HG03378 (cell line): ENCODE results near the gene KANSL1L.

Experiments used
- ATAC-seq: cut with Tn5 transposase; IDR thresholded peaks from one replicate; pipeline ENCODE4 v1.9.1; 2021; ENCODE audit warnings: mild to moderate bottlenecking, moderate library complexity; ENCODE audit not compliant: unreplicated experiment

The KANSL1L gene

DNA sequence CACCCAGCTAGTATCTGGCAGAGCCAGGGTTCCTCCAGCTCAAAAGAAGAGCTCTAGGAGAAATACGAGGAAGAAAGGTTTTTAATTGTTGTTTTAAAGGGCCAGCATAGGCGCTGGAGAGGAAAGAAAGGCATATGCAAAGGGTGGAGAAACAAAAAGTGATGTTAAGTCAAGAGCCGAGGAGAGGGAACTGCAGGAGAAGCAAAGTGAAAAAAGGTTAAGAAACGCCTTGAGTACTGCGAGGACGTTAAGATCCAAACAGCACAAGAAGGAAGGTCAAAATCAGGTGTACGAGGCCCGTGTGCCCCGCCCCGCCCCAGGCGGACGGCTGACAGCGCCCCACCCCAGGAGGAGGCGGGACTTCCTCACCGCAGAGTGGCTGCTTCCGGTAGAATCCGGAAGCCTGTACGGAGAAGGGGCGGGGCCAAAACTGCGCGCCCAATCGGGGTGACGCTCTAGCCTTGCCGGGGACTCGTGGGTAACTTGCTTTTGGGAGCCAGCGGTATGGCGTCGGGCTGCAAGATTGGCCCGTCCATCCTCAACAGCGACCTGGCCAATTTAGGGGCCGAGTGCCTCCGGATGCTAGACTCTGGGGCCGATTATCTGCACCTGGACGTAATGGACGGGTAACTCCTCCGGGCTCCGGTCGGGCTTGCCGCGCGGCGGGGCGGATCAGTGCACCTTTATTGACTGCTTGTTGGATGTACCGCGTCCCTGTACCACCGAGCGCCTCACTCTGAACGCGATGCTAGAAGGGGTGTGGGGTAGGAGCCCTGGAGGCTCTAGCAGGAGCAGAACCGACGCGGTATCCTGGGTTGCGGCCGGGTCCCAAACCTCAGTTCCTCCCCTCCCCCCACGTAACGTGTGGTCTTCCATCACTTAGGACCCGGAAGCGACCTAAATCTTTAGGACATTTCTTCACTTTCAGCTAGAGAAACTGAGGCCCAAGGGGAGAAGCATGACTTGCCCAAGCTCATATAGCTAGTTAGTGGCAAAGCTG lies 168.8 kb downstream of the KANSL1L start, which contains the start of gene RPE:
TSS of gene RPE (plus strand) at position 481 of the 1,000 bp plus-strand sequence. CDS start at position 505, 24 bp downstream.
- ATAC-seq: peak; percentile 97

DNA sequence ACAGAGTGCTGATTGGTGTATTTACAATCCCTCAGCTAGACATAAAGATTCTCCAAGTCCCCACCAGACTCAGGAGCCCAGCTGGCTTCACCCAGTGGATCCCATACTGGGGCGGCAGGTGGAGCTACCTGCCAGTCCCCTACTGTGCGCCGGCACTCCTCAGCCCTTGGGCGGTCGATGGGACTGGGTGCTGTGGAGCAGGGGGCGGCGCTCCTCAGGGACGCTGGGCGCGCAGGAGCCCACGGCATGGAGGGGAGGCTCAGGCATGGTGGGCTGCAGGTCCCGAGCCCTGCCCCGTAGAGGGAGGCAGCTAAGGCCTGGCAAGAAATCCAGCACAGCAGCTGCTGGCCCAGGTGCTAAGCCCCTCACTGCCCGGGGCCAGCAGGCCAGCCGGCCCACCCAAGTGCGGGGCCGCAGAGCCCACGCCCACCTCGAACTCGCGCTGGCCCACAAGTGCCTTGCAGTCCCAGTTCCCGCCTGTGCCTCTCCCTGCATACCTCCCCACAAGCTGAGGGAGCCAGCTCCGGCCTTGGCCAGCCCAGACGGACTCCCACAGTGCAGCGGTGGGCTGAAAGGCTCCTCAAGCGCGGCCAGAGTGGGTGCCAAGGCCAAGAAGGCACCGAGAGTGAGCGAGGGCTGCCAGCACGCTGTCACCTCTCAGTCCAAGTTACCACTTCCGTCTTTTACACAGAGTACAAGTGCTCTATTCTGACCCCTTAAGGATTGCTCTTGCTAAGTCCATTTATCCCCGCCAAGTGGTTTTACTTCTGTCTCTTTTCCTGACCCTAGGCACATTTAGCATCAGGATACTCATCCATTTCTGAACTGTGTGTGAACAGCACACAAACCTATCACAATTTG lies 170.5 kb downstream of the KANSL1L start:
- no peak for ATAC-seq

DNA sequence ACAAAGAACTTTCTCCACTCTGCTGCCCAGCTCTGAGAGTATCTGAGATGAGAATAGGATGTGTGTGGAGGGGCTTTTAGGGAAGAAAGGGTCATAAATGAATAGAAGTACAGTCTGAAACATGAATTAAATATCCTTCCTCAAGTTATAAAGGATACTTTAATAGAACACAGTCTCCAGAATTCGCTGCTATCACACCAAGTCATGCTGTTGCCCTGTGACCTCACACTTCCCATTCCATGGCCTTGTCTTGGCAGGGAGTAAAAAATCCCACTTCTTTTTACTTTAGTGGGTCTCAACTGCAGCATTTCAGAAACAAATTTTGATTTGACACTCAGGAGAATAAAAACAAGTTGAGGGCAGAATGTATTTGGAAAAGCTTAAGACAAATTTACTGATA lies 172.6 kb downstream of the KANSL1L start:
- no peak for ATAC-seq

DNA sequence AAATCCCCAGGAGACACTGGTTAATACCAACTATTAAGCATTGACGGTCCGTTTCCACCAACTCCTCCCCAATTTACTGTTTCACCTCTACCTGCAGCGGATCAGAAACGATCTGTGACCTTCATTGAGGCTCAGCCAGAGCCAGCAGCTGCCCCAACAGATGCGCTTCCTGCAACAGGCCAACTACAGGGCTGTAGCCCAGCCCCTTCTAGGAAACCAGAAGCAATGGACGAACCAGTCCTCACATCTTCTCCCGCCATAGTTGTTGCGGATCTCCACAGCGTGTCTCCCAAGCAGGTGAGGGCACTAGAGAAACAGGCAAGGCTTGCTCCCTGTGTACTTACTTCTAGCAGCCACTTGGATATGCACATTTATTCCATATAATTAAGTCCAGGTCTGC lies 177.2 kb downstream of the KANSL1L start:
- ATAC-seq: no peak

DNA sequence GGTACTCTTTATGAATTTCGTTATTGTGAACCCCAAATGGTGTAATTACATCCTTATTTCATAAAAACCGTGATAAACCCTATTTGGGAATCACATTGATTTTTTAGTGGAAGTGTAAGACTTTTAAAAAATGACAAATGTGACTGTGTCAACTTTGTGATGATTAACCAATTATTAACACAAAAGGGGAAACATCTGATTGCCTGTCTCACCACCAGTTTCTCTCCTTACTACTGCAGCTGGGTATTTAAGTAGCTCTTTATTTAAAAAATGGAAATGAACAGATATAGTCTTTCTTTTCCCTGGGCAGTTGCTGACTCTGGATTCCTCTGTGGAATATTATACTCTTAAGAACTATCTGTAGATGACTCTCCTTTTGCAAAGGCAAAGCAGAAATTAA lies 180.4 kb downstream of the KANSL1L start:
- ATAC-seq: no peak

DNA sequence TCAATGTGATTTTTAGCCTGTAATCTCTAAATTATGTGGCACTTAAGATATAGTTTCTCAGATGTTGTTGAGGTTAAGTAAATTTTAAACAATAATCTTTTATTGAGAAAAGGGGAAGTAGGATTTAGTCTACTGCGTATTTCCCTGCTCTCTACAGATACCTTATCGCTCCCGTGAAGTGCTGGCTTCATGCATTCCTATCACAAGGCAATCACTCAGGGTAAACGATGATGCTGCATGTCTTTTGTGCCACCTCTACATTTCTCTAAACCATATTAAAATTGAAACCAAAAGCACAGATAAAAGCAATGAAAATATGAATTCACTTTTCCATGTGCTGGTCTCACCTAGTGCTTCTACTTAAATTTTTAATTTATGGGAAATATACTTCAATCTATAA lies 183.2 kb downstream of the KANSL1L start:
- peak; percentile 66 for ATAC-seq

DNA sequence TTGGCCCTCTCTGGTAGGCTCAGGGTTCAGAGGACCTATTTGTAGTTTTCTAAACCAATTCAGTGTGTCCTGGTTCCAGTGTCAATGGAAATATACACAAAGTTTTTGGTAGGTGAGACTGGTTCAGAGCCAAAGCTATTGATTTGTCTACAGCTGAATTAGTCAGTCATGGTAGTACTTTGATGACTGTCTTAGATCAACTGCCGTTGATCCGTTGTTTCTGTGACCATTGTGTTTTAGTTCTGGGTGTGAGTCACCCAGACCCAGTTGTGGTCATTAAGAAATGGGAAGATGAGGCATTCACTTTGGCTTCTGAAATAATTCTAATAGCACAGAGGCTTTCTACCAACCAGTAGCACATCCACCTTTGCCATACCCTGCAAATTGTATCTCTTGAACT lies 184.8 kb downstream of the KANSL1L start:
- no peak for ATAC-seq

DNA sequence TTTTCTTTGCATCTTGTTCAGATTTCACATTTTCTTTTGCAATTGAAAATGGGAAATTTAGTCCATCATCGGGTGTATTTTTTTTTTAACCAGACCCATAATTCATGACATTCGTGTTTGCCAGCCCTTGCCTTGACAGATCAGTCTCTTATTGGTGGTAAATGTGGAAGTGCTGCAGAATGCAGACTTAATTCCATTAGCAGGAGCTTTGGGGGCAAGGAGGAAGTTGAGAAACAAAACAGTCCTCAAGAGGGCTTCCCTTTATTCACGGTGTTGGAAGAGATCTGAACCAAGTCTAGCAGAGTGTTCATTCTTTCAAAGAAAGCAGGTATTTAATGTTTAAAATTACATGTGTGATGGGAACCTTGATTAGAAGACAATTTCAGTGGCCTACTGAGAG lies 185.3 kb downstream of the KANSL1L start:
- no peak for ATAC-seq

DNA sequence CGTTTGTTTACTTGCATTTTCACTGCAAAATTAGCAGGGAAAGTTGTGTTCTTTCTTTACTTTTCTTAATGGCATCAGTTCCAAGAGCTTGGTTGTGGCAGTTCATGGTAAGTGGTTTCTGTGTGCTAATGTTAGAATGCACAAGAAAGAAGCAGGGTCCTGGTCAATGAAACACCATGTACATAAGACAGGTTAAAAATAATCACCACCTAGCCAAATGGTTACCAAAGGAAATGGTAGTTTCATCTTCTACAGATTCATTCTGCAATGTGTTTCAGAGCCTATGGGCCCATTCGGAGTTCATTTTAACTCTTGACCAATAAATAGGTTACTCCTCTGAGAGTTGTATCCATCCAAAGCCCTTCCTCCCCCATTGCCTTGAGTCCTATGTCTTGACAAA lies 186.9 kb downstream of the KANSL1L start:
- no peak for ATAC-seq

DNA sequence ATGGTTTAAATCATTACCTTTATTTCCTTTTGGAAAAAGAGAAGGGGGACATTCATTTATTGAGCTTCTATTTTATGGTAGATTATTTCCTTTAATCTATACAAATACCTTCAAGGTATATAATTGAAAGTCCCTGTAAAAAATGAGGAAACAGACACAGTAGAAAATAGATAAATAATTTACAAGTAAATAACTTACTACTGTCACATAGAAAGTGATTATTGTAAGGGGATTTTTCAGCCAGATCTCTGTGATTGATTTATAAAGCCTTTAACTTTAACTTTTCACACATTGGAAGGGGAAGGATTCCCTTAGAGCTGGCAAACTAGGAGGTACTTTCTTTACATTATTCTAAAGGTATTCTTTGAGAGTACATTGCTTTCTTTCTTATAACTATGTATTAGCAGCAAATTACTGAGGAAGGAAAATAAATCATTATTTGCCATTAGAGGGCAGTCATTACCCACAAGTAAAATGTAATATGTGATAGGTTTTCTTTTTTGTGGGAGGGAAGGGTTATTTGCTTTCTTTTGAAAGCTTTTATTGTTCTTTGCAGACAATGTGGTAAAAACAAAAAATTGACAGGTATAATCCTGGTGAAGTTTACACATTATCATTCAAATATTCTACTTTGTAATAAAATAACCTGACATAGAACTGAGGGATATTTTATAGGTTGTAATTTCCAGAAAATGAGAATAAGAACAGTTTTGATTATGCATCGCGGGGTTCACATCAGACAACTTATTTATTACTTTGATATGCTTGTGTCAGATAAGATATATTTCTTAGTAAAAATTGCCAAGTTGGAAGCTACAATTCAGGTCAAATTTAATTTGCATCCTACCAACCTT lies 193.6 kb downstream of the KANSL1L start:
- ATAC-seq: peak; percentile 56

DNA sequence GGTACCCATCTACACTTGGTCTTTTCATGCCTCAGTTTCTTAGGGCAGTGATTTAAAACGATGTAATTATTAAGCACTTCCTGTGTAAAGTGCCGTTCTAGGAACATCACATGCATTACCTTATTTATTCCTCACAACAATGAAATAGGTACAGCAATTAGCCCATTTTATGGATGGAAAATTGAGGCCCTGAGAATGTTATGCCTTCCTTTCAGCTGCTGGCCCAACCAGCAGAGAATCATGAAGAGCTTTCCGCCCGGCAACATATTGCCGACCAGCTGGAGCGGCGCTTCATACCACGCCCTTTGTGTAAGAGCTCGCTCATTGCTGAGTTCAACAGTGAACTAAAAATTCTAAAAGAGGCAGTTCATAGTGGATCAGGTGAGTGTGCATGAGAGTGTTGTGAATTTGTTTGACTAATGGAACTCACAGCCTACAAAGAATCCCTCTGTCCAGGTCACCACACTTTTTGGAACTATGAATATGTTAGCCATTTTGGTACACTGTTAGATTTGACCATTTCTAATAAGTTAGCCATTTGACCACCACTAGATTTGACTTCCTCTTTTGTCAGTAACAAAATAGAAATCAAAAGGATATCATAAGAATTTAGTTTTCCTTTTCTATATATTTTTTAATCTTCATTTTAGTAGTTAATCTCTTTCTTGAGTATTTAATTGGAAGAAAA lies 194.4 kb downstream of the KANSL1L start:
- peak; percentile 83 for ATAC-seq

DNA sequence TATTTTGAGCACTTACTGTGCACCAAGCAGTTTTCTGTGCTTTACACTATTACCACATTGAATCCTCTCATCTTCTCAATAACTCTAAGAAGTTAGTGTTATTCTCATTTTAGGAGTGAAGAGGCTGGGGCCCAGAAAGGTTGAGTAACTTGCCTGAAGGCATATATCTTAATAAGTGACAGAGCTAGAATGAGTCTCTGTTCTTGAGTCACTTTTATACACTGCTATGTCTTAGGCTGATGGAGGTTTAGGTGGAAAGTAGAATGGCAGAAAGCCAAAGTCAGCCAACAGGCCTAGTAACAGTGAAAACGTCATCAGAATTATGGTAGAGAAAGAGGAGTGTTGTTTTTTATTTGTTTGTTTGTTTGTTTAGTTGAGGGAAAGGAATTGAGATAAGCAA lies 196.6 kb downstream of the KANSL1L start:
- ATAC-seq: no peak

DNA sequence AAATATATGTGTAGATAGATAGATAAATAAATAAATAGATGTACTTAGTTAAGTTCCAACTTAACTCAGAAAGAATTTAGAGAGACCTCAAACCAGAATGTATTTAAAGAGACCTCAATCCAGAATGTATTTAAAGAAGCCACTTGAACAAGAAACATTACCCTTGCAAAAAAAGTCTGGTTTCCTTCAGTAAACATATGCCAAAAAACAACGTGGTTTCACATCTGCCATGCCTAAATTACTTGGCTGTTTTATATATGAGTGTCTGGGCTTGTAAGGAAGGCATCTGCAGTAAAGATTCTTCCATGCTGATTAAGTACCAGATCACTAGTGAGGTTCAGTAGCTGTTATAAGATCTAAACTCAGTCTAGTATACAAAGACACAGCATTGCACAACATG lies 197.9 kb downstream of the KANSL1L start:
- no peak for ATAC-seq
